ENCODE measurements around the gene DNAJC18.

- no peak for TF ChIP-seq CTCF (conservative IDR thresholded peaks at IDR 0.05; ENCODE audit: low read length)
- no peak for TF ChIP-seq EZH2phosphoT487 (IDR thresholded peaks at IDR 0.05; ENCODE audit: borderline replicate concordance)
These were observed 48.4 kb downstream of the DNAJC18 start for GRCh38 chr5:139390639-139391569.
